Cortex of kidney (tissue), 1 donor: ENCODE results near the gene SSBP3.
"Not testable (repeated sequence)": the region's sequence is repeated elsewhere in the genome, so short reads cannot be mapped to it uniquely, and the experiment has no call there.

Source experiments
- DNase-seq: peaks from one replicate; lab custom pipeline; 2025; lab: John Stamatoyannopoulos, UW

SSBP3 gene

GRCh38 chr1:54392401-54392800, 13.8 kb downstream of the SSBP3 start:
- DNase-seq, result no peak

GRCh38 chr1:54391450-54392209, 14.6 kb downstream of the SSBP3 start:
- DNase-seq, result no peak

GRCh38 chr1:54390655-54391054, 15.5 kb downstream of the SSBP3 start:
- DNase-seq, result no peak

DNA sequence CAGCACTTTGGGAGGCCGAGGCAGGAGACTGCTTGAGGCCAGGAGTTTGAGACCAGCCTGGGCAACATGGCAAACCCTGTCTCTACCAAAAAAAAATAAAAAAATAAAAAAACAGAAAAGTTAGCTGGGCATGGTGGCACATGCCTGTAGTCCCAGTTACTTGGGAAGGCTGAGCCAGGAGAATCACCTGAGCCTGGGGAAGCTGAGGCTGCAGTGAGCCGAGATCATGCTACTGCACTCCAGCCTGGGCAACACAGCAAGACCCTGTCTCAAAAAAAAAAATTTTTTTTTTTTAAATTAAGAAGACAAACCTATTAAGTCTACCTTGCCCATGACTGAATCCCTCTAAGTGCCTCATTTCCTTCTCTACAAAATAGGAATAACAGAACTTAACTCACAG, 16.6 kb downstream of the SSBP3 start:
- DNase-seq, result not testable (repeated sequence)

- DNase-seq, result no peak
Measured at GRCh38 chr1:54387419-54387818, 18.8 kb downstream of the SSBP3 start.

GRCh38 chr1:54385727-54386022, 20.5 kb downstream of the SSBP3 start:
- no peak for DNase-seq

DNA sequence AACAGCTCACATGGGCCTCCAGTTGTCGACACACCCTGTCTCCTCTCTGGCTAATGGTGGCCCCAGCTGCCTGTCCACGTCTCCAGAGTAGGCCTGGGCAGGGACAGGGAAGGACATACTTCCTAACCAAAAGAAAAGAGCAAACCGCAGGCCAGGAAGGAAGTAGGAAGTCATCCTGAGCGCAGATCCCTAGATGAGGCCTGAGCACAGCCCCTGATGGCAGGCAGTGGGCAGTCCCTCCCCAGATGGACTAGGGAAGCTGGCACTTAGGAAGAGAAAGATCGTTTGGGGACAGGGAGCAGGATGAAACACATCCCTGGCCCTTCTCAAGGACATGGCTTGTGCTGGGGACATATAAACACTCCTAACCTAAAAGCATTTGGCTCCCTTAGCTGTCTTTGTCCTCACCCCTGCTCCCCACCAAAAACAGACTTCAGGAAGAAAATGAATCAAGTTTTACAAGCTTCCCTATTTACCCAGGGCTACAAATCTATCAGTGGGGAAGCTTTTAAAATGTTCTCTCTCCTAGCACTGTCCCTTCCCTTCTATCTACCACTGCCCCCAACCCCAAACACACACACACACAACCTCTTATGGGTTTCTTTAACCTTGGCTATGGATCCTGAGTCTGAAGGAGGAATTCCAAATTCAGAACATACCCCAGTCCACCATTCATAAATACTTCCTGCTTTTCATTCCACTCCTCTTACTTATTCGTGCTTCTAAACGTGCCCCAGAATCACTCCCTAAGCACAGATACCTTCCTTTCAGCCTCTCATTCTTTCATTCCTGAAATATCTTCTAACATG, 21.1 kb downstream of the SSBP3 start:
- DNase-seq, result no peak

DNA sequence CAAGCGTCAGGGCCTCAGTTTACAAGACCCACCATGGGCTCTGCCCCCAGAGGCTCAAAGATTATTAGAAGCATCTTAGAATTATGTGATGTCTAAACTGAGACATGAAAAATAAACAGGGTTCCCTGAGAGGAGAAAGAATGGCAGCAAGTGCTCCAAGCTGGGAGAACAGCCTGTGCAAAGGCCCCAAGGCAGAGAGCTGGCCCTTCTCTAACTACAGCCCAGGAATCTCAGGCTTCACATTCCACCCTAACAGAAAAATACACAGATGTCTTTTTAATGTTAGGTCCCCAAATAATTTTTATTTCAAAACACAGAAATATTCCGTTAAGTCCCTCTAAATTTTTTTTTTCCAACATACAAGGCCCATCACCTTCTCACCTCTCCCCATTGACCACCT, 21.7 kb downstream of the SSBP3 start:
- DNase-seq, result no peak

DNA sequence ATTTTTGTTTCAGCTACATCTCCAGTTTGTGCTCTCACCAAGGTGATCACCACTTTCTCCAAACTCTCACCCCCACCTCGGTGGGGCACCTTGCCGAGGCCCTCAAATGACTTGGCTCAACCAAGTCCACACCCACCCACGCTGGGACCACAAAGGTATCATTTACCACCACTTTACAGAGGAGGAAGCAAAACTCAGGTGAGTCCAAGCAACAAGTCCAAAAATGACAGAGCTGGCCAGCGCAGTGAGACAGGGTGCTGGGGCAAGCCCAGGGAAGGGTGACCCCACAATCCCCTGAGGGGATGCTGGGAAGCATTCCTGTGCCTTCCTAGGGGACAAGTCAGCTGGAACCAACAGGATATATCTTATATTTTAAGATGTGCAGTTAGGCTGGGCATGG, 24.7 kb downstream of the SSBP3 start:
- DNase-seq, result no peak

DNA sequence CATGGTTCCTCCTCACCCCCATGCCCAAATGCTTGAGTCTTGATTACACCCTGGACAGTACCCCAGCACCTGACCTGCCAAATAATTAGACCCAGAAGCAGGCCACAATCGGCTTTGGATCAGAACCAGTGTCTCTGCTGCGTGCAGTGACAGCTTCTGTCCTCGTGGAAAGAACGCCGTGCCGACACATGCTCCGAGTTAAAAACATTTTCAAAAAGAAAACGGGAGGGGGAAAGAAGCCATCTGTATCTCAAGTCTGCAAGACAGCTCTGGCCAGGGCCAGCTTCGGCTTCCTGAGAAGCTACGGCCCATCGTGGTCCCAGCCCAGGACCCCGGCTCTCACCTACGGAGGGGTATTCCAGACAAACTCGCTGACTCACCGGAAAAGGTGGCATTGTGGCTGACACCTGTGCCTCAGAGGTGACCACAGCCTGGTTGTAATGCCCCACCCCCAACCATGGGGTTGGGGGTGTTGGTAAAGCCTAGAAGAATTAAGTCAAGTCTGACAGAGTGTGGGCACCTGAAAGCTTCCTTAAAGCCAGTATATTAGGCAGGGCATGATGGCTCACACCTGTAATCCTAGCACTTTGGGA, 25.8 kb downstream of the SSBP3 start:
- no peak for DNase-seq

- DNase-seq, result no peak
Measured at GRCh38 chr1:54379555-54380289, 26.5 kb downstream of the SSBP3 start.

- DNase-seq, result no peak
Measured at GRCh38 chr1:54378874-54379554, 27.2 kb downstream of the SSBP3 start.

DNA sequence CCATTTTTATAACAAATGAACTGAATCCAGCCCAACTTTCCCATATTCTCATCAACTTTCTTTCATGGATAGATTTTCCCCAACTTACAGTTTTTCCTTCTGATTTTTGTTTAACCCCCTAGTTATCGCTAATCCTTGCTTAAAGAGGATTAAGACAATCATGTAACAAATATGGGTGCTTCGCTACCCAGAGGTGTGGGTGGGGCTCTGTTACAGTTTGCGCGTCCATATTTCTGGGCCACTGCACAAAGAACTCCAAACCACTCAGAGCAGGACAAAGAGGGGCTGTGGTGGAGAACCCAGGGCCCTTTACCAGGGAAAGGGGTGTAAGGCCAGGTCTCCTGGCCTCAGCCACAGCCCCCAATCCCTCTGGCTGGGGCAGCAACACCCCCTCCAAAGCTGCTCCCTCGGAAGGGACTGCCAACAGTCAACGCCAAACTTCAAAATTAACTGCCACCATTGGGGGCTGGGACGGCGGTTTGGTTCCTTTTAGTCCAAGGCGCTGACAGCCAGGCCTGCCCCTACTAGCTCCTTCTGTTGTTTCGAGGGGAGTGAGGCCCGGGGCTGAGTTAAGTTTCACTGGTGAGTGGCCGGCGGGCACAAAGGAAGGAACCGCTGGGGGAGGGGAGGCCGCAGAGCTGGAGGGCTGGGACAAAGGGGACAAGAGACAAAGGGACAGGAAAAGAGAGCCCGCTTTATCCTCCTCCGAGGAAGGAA, 27.9 kb downstream of the SSBP3 start:
- DNase-seq, result no peak

- DNase-seq, result no peak
Measured at GRCh38 chr1:54377040-54377691, 29.0 kb downstream of the SSBP3 start.

- no peak for DNase-seq
Measured at GRCh38 chr1:54376430-54377039, 29.7 kb downstream of the SSBP3 start.

DNA sequence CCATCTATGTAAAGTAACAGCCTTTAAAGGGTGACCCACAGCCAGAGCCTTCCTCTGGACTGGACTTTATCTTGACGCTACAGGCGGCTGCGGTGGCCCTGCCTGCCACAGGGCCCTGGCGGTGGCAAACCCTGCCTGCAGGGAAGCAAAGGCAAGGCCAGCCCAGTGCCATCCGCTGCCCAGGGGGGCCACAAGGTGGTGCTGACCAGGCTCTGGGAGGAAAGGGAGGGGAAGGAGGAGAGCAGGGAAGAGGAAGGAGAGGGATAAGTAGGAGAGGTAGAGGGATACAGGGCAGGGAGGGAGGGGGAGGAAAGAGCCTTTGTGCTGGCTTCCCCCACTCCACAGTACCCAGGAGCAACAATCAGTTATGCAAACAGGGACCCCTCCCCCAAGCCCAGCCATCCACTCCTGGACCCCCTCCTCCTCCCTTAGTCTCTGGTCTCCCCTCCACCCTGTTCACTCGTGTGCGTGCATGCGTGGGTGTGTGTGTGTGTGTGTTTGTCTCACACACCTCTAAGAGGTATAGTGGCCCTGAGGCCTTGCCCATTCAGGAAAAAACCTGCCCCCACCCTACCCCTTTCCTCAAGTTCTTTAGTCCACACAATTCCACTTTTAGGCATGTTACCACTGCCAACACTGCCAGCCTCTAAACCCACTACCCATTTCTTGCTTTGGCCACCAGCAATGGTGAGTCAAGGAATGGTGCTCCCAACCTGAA, 30.3 kb downstream of the SSBP3 start:
- DNase-seq, result no peak

- DNase-seq, result no peak
Measured at GRCh38 chr1:54375298-54375697, 30.9 kb downstream of the SSBP3 start.

GRCh38 chr1:54374766-54375165, 31.4 kb downstream of the SSBP3 start:
- no peak for DNase-seq

GRCh38 chr1:54372978-54373377, 33.2 kb downstream of the SSBP3 start:
- DNase-seq, result no peak

DNA sequence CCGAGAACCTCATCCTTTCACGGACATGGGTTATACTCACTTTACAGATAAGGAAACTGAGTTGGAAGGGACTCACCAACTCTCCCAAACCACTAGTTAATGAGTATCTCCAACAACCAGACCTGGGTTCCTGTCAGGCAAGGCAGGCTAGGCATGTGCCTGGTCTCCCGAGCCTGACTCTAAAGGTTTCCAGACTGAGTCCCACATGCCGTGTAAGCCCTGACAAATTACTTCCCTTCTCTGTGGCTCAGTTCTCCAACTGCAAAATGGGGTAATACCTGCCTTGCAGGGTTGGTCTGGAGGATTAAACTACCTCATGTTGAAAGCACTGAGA, 34.3 kb downstream of the SSBP3 start:
- DNase-seq, result no peak
